IPS DF 19.7 (cell line): ENCODE results near the gene HS3ST3B1.

ENCODE experiments used
- DNase-seq: peaks from one replicate; pipeline ENCODE4 v3.0.0-alpha.2; 2013; ENCODE audit warnings: low read depth, low spot score

HS3ST3B1 gene

GRCh38 chr17:14321476-14321949 lies 20.6 kb downstream of the HS3ST3B1 start:
- no peak for DNase-seq

- DNase-seq: no peak
These were observed 21.3 kb downstream of the HS3ST3B1 start for GRCh38 chr17:14321980-14322776.

GRCh38 chr17:14323522-14323981 lies 22.7 kb downstream of the HS3ST3B1 start:
- no peak for DNase-seq

- no peak for DNase-seq
These were observed 24.8 kb downstream of the HS3ST3B1 start for GRCh38 chr17:14325618-14326167.

- DNase-seq: no peak
These were observed 29.1 kb downstream of the HS3ST3B1 start for GRCh38 chr17:14329900-14330491.

GRCh38 chr17:14330492-14330962 lies 29.6 kb downstream of the HS3ST3B1 start:
- DNase-seq: no peak

- no peak for DNase-seq
These were observed 30.5 kb downstream of the HS3ST3B1 start for GRCh38 chr17:14331225-14331981.

GRCh38 chr17:14331982-14332298 lies 31.1 kb downstream of the HS3ST3B1 start:
- DNase-seq: no peak

- no peak for DNase-seq
These were observed 31.4 kb downstream of the HS3ST3B1 start for GRCh38 chr17:14332331-14332730.

- DNase-seq: no peak
These were observed 32.6 kb downstream of the HS3ST3B1 start for GRCh38 chr17:14333506-14333905.

- no peak for DNase-seq
These were observed 33.5 kb downstream of the HS3ST3B1 start for GRCh38 chr17:14334276-14334840.

GRCh38 chr17:14334919-14335318 lies 34.0 kb downstream of the HS3ST3B1 start:
- DNase-seq: no peak

GRCh38 chr17:14336418-14336817 lies 35.5 kb downstream of the HS3ST3B1 start:
- no peak for DNase-seq

GRCh38 chr17:14337596-14338079 lies 36.8 kb downstream of the HS3ST3B1 start:
- DNase-seq: no peak

GRCh38 chr17:14340857-14341754 lies 40.2 kb downstream of the HS3ST3B1 start:
- DNase-seq: no peak

- no peak for DNase-seq
These were observed 41.0 kb downstream of the HS3ST3B1 start for GRCh38 chr17:14341866-14342265.

- DNase-seq: no peak
These were observed 45.9 kb downstream of the HS3ST3B1 start for GRCh38 chr17:14346801-14347200.

- no peak for DNase-seq
These were observed 50.6 kb downstream of the HS3ST3B1 start for GRCh38 chr17:14351493-14351892.

- no peak for DNase-seq
These were observed 51.3 kb downstream of the HS3ST3B1 start for GRCh38 chr17:14352136-14352535.

GRCh38 chr17:14353861-14354474 lies 53.1 kb downstream of the HS3ST3B1 start:
- DNase-seq: no peak
